Activated effector memory CD4-positive, alpha-beta T cell treated with Interleukin-2 at 50 U/mL for 16 hours (primary cell): ENCODE data around the gene TPRG1L.
"Not testable (repeated sequence)": the region's sequence is repeated elsewhere in the genome, so short reads cannot be mapped to it uniquely, and the experiment has no call there.

Source experiments
- DNase-seq: peaks from one replicate; pipeline ENCODE4 v3.0.0-alpha.2; 2020

The TPRG1L gene

GRCh38 chr1:3609769-3610526, 14.9 kb upstream of the TPRG1L start:
- no peak for DNase-seq

- DNase-seq = no peak
Observed at GRCh38 chr1:3610527-3611169, 14.2 kb upstream of the TPRG1L start.

- DNase-seq = peak; percentile 23
Observed at GRCh38 chr1:3611170-3612019, 13.4 kb upstream of the TPRG1L start, which contains the start of gene MEGF6. MEGF6 (minus strand) TSS chr1:3611508; CDS start chr1:3611268, 240 bp downstream.

GRCh38 chr1:3612123-3612522, 12.7 kb upstream of the TPRG1L start:
- DNase-seq = no peak

GRCh38 chr1:3614755-3615742, 9.8 kb upstream of the TPRG1L start:
- no peak for DNase-seq

- DNase-seq = no peak
Observed at GRCh38 chr1:3616861-3617260, 8.0 kb upstream of the TPRG1L start.

GRCh38 chr1:3617806-3618345, 6.9 kb upstream of the TPRG1L start:
- no peak for DNase-seq

GRCh38 chr1:3618531-3618880, 6.3 kb upstream of the TPRG1L start:
- DNase-seq = no peak

GRCh38 chr1:3618881-3619671, 5.7 kb upstream of the TPRG1L start:
- peak; percentile 58 for DNase-seq

GRCh38 chr1:3620708-3621107, 4.1 kb upstream of the TPRG1L start:
- no peak for DNase-seq

GRCh38 chr1:3621151-3621671, 3.6 kb upstream of the TPRG1L start:
- DNase-seq = not testable (repeated sequence)

GRCh38 chr1:3622102-3622501, 2.7 kb upstream of the TPRG1L start:
- not testable (repeated sequence) for DNase-seq

GRCh38 chr1:3623441-3624199, 1.2 kb upstream of the TPRG1L start:
- no peak for DNase-seq

GRCh38 chr1:3625151-3625907, 514 bp downstream of the TPRG1L start:
- no peak for DNase-seq

- no peak for DNase-seq
Observed at GRCh38 chr1:3626025-3626424, 1.2 kb downstream of the TPRG1L start.

GRCh38 chr1:3627515-3628253, 2.9 kb downstream of the TPRG1L start:
- no peak for DNase-seq

GRCh38 chr1:3628445-3628844, 3.6 kb downstream of the TPRG1L start:
- no peak for DNase-seq

- DNase-seq = no peak
Observed at GRCh38 chr1:3629561-3630160, 4.8 kb downstream of the TPRG1L start.
